ENCODE measurements around the gene CHST8. TPM values are rescaled to one million over a fixed set of nuclear protein-coding genes. Genes with fewer than 3 reads are reported as not detected.

CHST8 gene
- total and polyA plus RNA-seq, 2 of the 13 experiments (the other 11 are each of a cell fraction or from before 2014, with no cell fraction given): not detected

DNA sequence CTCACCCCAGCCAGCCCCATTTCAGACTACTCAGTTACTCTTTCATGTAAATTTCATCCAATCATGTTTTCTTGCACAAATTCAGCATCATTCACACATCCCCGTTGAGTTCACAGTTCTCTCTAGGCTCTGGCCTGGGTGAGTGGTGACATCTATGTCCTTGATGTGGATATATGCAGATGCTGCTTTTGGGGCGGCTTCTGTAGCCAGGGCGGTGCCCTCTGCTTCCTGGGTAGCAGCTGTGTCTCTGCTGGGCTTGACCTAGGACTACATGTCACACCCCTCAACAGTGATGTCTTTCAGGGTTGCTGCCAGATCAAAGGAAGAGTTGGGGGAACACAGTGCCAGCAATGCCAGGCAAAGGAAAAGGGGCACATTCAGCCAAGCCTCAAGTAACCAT is 106.4 kb downstream of the CHST8 start:
- intact Hi-C loops (cut with micrococcal nuclease; ENCODE audit: unreplicated experiment): no loop called here
- FAIRE-seq (no peak), ATAC-seq (no peak), DNase-seq (ENCODE audit: low spot score) (no peak)
- Histone ChIP-seq H3K27me3 (ENCODE audit: control insufficient read depth in 1 of 2, insufficient read depth in 2 of 2, low read length in 2 of 2) (peaks cover 3 to 27% of the 10 kb centered on the region in 2 experiments; a peak in 2 of 5 replicates), H3K9me3 (ENCODE audit: low read length) (no peaks in the 10 kb centered on the region), H3K36me3 (replicated peaks in 1 of 2; ENCODE audit: control insufficient read depth in 1 of 2, insufficient read depth in 2 of 2, low read length in 2 of 2) (no peaks in the 10 kb centered on the region), H4K20me1 (ENCODE audit: insufficient read depth, low read length) (no peaks in the 10 kb centered on the region), H3K4me3 (replicated peaks in 1 of 3; ENCODE audit: insufficient read depth in 1 of 3, low read depth in 2 of 3, low read length in 3 of 3) (no peak overlapping the region), H3K27ac (ENCODE audit: extremely low read length, insufficient read depth, low read length) (no peak overlapping the region), H3K79me2 (ENCODE audit: insufficient read depth, low read length) (no peaks in the 10 kb centered on the region), H2AFZ (ENCODE audit: low read length) (no peak overlapping the region), H3K9ac (ENCODE audit: insufficient read depth, low read depth, low read length) (no peak overlapping the region), H3K4me1 (ENCODE audit: insufficient read depth, low read length) (no peaks in the 10 kb centered on the region), H3K4me2 (ENCODE audit: low read depth, low read length) (no peak overlapping the region)
- in situ Hi-C loops (cut with HindIII; ENCODE audit: extremely low pct_ligation_motif_present, low pct_unique_long_range_greater_than_20kb): no loop called here
- BruUV-seq (replicated peaks): no TSS peak
- 30% methylated on average over 3 of the region's 3 CpGs for WGBS (ENCODE audit: low lambda C conversion rate)
- TF ChIP-seq MED13 (CRISPR knock-in tag; IDR thresholded peaks at IDR 0.05) (no peak), RNF2 (conservative IDR thresholded peaks at IDR 0.05; ENCODE audit: low read depth) (no peak), SMARCE1 (IDR thresholded peaks at IDR 0.05; ENCODE audit: borderline replicate concordance) (no peak), ZNF660 (CRISPR knock-in tag; IDR thresholded peaks at IDR 0.05; ENCODE audit: borderline replicate concordance, low read depth) (no peak), ZSCAN25 (CRISPR knock-in tag; IDR thresholded peaks at IDR 0.05) (no peak), CBX1 (IDR thresholded peaks at IDR 0.05; ENCODE audit: low read depth) (no peak), NFIB (CRISPR knock-in tag; IDR thresholded peaks at IDR 0.05; ENCODE audit: borderline replicate concordance) (no peak), BRCA1 (CRISPR knock-in tag; IDR thresholded peaks at IDR 0.05) (no peak), KDM5A (IDR thresholded peaks at IDR 0.05; ENCODE audit: borderline replicate concordance, low read length) (no peak), TBL1XR1 (IDR thresholded peaks at IDR 0.05; ENCODE audit: borderline replicate concordance, low read length, partially characterized antibody) (no peak), ZNF550 (CRISPR knock-in tag; IDR thresholded peaks at IDR 0.05; ENCODE audit: borderline replicate concordance) (no peak), ZNF790 (CRISPR knock-in tag; IDR thresholded peaks at IDR 0.05; ENCODE audit: borderline replicate concordance) (no peak)
- TF ChIP-seq, protein P1, sequence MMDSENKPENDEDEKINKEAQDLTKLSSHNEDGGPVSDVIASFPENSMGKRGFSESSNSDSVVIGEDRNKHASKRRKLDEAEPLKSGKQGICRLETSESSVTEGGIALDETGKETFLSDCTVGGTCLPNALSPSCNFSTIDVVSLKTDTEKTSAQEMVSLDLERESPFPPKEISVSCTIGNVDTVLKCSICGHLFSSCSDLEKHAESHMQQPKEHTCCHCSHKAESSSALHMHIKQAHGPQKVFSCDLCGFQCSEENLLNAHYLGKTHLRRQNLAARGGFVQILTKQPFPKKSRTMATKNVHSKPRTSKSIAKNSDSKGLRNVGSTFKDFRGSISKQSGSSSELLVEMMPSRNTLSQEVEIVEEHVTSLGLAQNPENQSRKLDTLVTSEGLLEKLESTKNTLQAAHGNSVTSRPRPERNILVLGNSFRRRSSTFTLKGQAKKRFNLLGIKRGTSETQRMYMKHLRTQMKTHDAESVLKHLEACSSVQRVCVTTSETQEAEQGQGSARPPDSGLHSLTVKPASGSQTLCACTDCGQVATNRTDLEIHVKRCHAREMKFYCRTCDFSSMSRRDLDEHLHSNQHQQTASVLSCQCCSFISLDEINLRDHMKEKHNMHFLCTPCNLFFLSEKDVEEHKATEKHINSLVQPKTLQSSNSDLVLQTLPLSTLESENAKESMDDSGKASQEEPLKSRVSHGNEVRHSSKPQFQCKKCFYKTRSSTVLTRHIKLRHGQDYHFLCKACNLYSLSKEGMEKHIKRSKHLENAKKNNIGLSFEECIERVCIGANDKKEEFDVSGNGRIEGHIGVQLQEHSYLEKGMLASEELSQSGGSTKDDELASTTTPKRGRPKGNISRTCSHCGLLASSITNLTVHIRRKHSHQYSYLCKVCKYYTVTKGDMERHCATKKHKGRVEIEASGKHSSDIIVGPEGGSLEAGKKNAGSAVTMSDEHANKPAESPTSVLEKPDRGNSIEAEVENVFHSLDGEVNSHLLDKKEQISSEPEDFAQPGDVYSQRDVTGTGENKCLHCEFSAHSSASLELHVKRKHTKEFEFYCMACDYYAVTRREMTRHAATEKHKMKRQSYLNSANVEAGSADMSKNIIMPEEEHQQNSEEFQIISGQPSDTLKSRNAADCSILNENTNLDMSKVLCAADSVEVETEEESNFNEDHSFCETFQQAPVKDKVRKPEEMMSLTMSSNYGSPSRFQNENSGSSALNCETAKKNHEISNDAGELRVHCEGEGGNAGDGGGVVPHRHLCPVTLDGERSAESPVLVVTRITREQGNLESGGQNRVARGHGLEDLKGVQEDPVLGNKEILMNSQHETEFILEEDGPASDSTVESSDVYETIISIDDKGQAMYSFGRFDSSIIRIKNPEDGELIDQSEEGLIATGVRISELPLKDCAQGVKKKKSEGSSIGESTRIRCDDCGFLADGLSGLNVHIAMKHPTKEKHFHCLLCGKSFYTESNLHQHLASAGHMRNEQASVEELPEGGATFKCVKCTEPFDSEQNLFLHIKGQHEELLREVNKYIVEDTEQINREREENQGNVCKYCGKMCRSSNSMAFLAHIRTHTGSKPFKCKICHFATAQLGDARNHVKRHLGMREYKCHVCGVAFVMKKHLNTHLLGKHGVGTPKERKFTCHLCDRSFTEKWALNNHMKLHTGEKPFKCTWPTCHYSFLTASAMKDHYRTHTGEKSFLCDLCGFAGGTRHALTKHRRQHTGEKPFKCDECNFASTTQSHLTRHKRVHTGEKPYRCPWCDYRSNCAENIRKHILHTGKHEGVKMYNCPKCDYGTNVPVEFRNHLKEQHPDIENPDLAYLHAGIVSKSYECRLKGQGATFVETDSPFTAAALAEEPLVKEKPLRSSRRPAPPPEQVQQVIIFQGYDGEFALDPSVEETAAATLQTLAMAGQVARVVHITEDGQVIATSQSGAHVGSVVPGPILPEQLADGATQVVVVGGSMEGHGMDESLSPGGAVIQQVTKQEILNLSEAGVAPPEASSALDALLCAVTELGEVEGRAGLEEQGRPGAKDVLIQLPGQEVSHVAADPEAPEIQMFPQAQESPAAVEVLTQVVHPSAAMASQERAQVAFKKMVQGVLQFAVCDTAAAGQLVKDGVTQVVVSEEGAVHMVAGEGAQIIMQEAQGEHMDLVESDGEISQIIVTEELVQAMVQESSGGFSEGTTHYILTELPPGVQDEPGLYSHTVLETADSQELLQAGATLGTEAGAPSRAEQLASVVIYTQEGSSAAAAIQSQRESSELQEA (CRISPR knock-in tag; IDR thresholded peaks at IDR 0.05; ENCODE audit: not compliant biosample characterization): no peak
- ChIA-PET CTCF (ENCODE audit: low intra/inter-chr PET ratio, low total read pairs) (no interaction called here), POLR2A (no interaction called here)

All from HepG2 (cell line).